ENCODE measurements around the gene SH3GL1.

DNA sequence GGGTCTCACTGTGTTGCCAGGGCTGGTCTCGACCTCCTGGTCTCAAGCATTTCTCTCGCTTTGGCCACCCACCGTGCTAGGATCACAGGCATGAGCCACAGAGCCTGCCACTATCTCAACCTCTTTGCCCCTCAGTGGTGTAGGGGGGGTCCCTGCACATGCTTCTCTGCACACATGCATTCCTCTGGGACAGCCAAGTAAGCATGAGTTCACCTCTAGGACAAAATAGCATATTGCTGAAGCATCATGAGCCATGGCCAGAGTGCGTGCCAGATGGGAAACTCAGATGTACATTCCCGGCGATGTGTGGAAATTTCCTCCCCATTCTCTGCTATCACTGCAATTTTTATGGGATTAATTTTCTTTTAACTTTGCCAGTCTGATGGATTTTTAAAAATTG is 25.2 kb upstream of the SH3GL1 start:
- TF ChIP-seq, protein P1, sequence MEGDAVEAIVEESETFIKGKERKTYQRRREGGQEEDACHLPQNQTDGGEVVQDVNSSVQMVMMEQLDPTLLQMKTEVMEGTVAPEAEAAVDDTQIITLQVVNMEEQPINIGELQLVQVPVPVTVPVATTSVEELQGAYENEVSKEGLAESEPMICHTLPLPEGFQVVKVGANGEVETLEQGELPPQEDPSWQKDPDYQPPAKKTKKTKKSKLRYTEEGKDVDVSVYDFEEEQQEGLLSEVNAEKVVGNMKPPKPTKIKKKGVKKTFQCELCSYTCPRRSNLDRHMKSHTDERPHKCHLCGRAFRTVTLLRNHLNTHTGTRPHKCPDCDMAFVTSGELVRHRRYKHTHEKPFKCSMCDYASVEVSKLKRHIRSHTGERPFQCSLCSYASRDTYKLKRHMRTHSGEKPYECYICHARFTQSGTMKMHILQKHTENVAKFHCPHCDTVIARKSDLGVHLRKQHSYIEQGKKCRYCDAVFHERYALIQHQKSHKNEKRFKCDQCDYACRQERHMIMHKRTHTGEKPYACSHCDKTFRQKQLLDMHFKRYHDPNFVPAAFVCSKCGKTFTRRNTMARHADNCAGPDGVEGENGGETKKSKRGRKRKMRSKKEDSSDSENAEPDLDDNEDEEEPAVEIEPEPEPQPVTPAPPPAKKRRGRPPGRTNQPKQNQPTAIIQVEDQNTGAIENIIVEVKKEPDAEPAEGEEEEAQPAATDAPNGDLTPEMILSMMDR (IDR thresholded peaks at IDR 0.05), result no peak
- no peak for TF ChIP-seq CEBPB (IDR thresholded peaks at IDR 0.05)
- no peak for TF ChIP-seq NFE2L2 (conservative IDR thresholded peaks at IDR 0.05; ENCODE audit: low read length)
- TF ChIP-seq RCOR1 (IDR thresholded peaks at IDR 0.05; ENCODE audit: low read depth, low read length), result no peak
- no peak for TF ChIP-seq GATA3 (IDR thresholded peaks at IDR 0.05; ENCODE audit: borderline replicate concordance)
- TF ChIP-seq EP300 (IDR thresholded peaks at IDR 0.05), result no peak
- TF ChIP-seq POLR2A (IDR thresholded peaks at IDR 0.05; ENCODE audit: low read length), result no peak
- TF ChIP-seq ZFP36 (IDR thresholded peaks at IDR 0.05; ENCODE audit: borderline replicate concordance, partially characterized antibody), result no peak
- no peak for TF ChIP-seq MYC (IDR thresholded peaks at IDR 0.05; ENCODE audit: borderline replicate concordance, low read length)
- TF ChIP-seq, protein P2, sequence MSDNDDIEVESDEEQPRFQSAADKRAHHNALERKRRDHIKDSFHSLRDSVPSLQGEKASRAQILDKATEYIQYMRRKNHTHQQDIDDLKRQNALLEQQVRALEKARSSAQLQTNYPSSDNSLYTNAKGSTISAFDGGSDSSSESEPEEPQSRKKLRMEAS (IDR thresholded peaks at IDR 0.05), result no peak
- TF ChIP-seq JUNB (IDR thresholded peaks at IDR 0.05), result no peak
- TF ChIP-seq, protein P3, sequence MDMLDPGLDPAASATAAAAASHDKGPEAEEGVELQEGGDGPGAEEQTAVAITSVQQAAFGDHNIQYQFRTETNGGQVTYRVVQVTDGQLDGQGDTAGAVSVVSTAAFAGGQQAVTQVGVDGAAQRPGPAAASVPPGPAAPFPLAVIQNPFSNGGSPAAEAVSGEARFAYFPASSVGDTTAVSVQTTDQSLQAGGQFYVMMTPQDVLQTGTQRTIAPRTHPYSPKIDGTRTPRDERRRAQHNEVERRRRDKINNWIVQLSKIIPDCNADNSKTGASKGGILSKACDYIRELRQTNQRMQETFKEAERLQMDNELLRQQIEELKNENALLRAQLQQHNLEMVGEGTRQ (IDR thresholded peaks at IDR 0.05), result no peak
- no peak for TF ChIP-seq FOXS1 (CRISPR knock-in tag; IDR thresholded peaks at IDR 0.05)
- no peak for TF ChIP-seq MAZ (IDR thresholded peaks at IDR 0.05; ENCODE audit: borderline replicate concordance, low read depth, low read length)
